ENCODE data around the gene IPO11.

DNA sequence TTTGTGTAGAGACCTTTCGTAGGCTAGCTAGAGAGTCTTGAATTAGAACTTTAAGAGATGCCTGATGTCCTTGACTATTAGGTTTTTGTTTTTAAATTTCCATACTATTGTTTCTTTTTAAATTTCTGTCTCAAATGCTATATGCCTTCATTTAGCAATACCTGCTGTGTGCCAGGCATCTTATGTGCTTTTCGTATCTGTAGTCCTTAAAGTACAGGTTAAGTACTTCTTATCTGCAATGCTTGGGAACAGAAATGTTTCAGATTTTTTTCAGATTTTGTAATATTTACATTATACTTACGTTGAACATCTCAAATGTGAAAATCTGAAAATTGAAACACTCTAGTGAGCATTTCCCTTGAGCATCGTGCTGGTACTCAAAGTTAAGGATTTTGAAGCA is 49.0 kb downstream of the IPO11 start:
- no peak for TF ChIP-seq POLR2A (IDR thresholded peaks at IDR 0.05)
- TF ChIP-seq, protein P1, sequence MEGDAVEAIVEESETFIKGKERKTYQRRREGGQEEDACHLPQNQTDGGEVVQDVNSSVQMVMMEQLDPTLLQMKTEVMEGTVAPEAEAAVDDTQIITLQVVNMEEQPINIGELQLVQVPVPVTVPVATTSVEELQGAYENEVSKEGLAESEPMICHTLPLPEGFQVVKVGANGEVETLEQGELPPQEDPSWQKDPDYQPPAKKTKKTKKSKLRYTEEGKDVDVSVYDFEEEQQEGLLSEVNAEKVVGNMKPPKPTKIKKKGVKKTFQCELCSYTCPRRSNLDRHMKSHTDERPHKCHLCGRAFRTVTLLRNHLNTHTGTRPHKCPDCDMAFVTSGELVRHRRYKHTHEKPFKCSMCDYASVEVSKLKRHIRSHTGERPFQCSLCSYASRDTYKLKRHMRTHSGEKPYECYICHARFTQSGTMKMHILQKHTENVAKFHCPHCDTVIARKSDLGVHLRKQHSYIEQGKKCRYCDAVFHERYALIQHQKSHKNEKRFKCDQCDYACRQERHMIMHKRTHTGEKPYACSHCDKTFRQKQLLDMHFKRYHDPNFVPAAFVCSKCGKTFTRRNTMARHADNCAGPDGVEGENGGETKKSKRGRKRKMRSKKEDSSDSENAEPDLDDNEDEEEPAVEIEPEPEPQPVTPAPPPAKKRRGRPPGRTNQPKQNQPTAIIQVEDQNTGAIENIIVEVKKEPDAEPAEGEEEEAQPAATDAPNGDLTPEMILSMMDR (IDR thresholded peaks at IDR 0.05): no peak
- TF ChIP-seq EP300 (IDR thresholded peaks at IDR 0.05): no peak
- no peak for TF ChIP-seq POLR2AphosphoS5 (IDR thresholded peaks at IDR 0.05)

All from suprapubic skin (tissue), 4 donors.